Spinal cord (tissue), 10 donors: ENCODE measurements around the gene TMEM74B. TPM values are rescaled to one million over a fixed set of nuclear protein-coding genes. Genes with fewer than 3 reads are reported as not detected.

Experiments
- DNase-seq, 6 donors: peaks; one replicate each; pipeline versions ENCODE4 v3.0.0 to v3.0.0-alpha.2; 2013 to 2015; ENCODE audit warnings: low spot score in 6 of 6, low read depth in 4 of 6
- H3K27ac ChIP-seq: one replicate; pipeline ENCODE4 v1.5.1; 2013; ENCODE audit warnings: low read depth, low read length, control low read depth
- H3K27me3 ChIP-seq: one replicate; pipeline ENCODE4 v1.6.1; 2013; ENCODE audit warnings: low read length; ENCODE audit not compliant: control insufficient read depth, insufficient read depth
- H3K36me3 ChIP-seq: one replicate; pipeline ENCODE4 v1.6.1; 2013; ENCODE audit warnings: low read length; ENCODE audit not compliant: control insufficient read depth, insufficient read depth
- H3K4me1 ChIP-seq: one replicate; pipeline ENCODE4 v1.6.1; 2013; ENCODE audit warnings: low read length; ENCODE audit not compliant: control insufficient read depth, insufficient read depth
- H3K4me3 ChIP-seq: one replicate; pipeline ENCODE4 v1.5.1; 2013; ENCODE audit warnings: low read depth, low read length, control low read depth
- H3K9me3 ChIP-seq: one replicate; pipeline ENCODE4 v1.6.1; 2013; ENCODE audit warnings: low read length; ENCODE audit not compliant: control insufficient read depth, insufficient read depth
- WGBS: methylation state at CpG from one replicate; pipeline ENCODE4 v1.1.5; 2013; ENCODE audit warnings: missing lambda C conversion rate; ENCODE audit not compliant: insufficient coverage; 5-methylcytosine and 5-hydroxymethylcytosine counted together
- polyA plus RNA-seq, 2 donors: library from polyadenylated mRNA; unstranded; fragments of 120-200 nt; gene quantifications; one replicate each; pipeline ENCODE4 v1.2.1, GENCODE V29; 2013; ENCODE audit not compliant: insufficient read length in 2 of 2
- total RNA-seq, 2 donors: library from RNA; depleted of rRNA in 1 of 2; stranded (reverse); fragments of 120-200 nt in 1 of 2; fragments of >200 nt in 1 of 2; gene quantifications; one replicate each; pipeline versions ENCODE4 v1.2.3 to v1.2.4, GENCODE V29; 2013 to 2014
- donor health status: healthy.

TMEM74B gene
- total and polyA plus RNA-seq, 4 donors, result 6.2 to 44.2 (median 23.1) TPM

- Histone ChIP-seq H3K36me3 (no peaks in the 10 kb centered on the region), H3K4me1 (no peaks in the 10 kb centered on the region), H3K27ac (no peak overlapping the region), H3K9me3 (no peaks in the 10 kb centered on the region), H3K4me3 (no peak overlapping the region), H3K27me3 (peaks cover 3% of the 10 kb centered on the region)
- no peak for DNase-seq
- WGBS, result 100% methylated on average over 1 of the region's 11 CpGs
Observed at GRCh38 chr20:1215386-1216170, 30.8 kb upstream of the TMEM74B start.

GRCh38 chr20:1214838-1215261 is 30.1 kb upstream of the TMEM74B start:
- DNase-seq, result no peak
- Histone ChIP-seq H3K4me1 (no peaks in the 10 kb centered on the region), H3K27me3 (peaks cover 3% of the 10 kb centered on the region), H3K27ac (no peak overlapping the region), H3K4me3 (no peak overlapping the region), H3K9me3 (no peaks in the 10 kb centered on the region), H3K36me3 (no peaks in the 10 kb centered on the region)
- WGBS, result 67% methylated on average over 1 of the region's 4 CpGs

GRCh38 chr20:1212607-1213396 is 28.0 kb upstream of the TMEM74B start:
- Histone ChIP-seq H3K27ac (no peak overlapping the region), H3K4me1 (no peaks in the 10 kb centered on the region), H3K36me3 (no peaks in the 10 kb centered on the region), H3K4me3 (no peak overlapping the region), H3K27me3 (peaks cover 3% of the 10 kb centered on the region), H3K9me3 (no peaks in the 10 kb centered on the region)
- peak in 5 of 6 donors; percentile 39 to 90 (median 65) for DNase-seq
- 5% methylated on average over 17 of the region's 21 CpGs for WGBS

- Histone ChIP-seq H3K36me3 (no peaks in the 10 kb centered on the region), H3K27ac (no peak overlapping the region), H3K27me3 (peaks cover 3% of the 10 kb centered on the region), H3K4me1 (no peaks in the 10 kb centered on the region), H3K9me3 (no peaks in the 10 kb centered on the region), H3K4me3 (no peak overlapping the region)
- DNase-seq, result no peak
Observed at GRCh38 chr20:1212023-1212422, 27.2 kb upstream of the TMEM74B start.

GRCh38 chr20:1210501-1210900 is 25.7 kb upstream of the TMEM74B start:
- Histone ChIP-seq H3K27ac (no peak overlapping the region), H3K4me1 (peaks cover 4% of the 10 kb centered on the region), H3K36me3 (no peaks in the 10 kb centered on the region), H3K4me3 (no peak overlapping the region), H3K9me3 (no peaks in the 10 kb centered on the region), H3K27me3 (peaks cover 3% of the 10 kb centered on the region)
- WGBS, result no CpG with 5 or more reads among the region's 1 CpG
- no peak for DNase-seq

GRCh38 chr20:1209447-1210387 is 24.9 kb upstream of the TMEM74B start:
- no peaks in the 10 kb centered on the region for H3K9me3 ChIP-seq
- H3K27ac ChIP-seq, result no peak overlapping the region
- peaks cover 4% of the 10 kb centered on the region for H3K4me1 ChIP-seq
- no peaks in the 10 kb centered on the region for H3K36me3 ChIP-seq
- no peak overlapping the region for H3K4me3 ChIP-seq
- H3K27me3 ChIP-seq, result peaks cover 3% of the 10 kb centered on the region
- no peak for DNase-seq
- 70% methylated on average over 3 of the region's 5 CpGs for WGBS

GRCh38 chr20:1207293-1207878 is 22.6 kb upstream of the TMEM74B start:
- Histone ChIP-seq H3K36me3 (no peaks in the 10 kb centered on the region), H3K4me3 (no peak overlapping the region), H3K27ac (no peak overlapping the region), H3K4me1 (peaks cover 4% of the 10 kb centered on the region), H3K9me3 (no peaks in the 10 kb centered on the region), H3K27me3 (peaks cover 2% of the 10 kb centered on the region)
- DNase-seq, result no peak
- 100% methylated on average over 1 of the region's 3 CpGs for WGBS

GRCh38 chr20:1206366-1207148 is 21.8 kb upstream of the TMEM74B start:
- Histone ChIP-seq H3K4me1 (peaks cover 4% of the 10 kb centered on the region), H3K27me3 (no peaks in the 10 kb centered on the region), H3K9me3 (no peaks in the 10 kb centered on the region), H3K36me3 (no peaks in the 10 kb centered on the region), H3K27ac (no peak overlapping the region), H3K4me3 (no peak overlapping the region)
- WGBS, result 76% methylated on average over 15 of the region's 19 CpGs
- peak in 1 of 6 donors; percentile 18 for DNase-seq
